Panc1 (cell line): Measurements from ENCODE around the gene LTB. TPM values are rescaled to one million over a fixed set of nuclear protein-coding genes. Genes with fewer than 3 reads are reported as not detected.

Source experiments
- ATAC-seq: fragments of 200-7000 bp; cut with Tn5 transposase; 2 replicates; pipeline ENCODE4 v1.9.1; 2020; ENCODE audit warnings: mild to moderate bottlenecking, moderate library complexity
- BruUV-seq: library from RNA; stranded (reverse); fragments of 400-500 nt; replicated peaks from 2 replicates; lab custom pipeline; 2021; lab: Mats Ljungman, UMichigan
- CTCF ChIA-PET: fragments of 300-600 bp; sonication (Branson Sonifier 250); formaldehyde crosslinking; loops from one replicate; lab custom pipeline; 2022; ENCODE audit warnings: antibody characterized with exemption; lab: Charles Lee
- POLR2A ChIA-PET: fragments of 300-600 bp; sonication (Branson Sonifier 250); formaldehyde crosslinking; loops from one replicate; lab custom pipeline; 2022; ENCODE audit warnings: antibody characterized with exemption; lab: Charles Lee
- DNase-seq: peaks from one replicate; pipeline ENCODE4 v3.0.0-alpha.2; 2010; ENCODE audit warnings: low read depth, low spot score
- H3K27ac ChIP-seq: 2 replicates; pipeline ENCODE4 v1.5.1; 2011; ENCODE audit warnings: mild to moderate bottlenecking, low read length, inconsistent platforms
- H3K27me3 ChIP-seq: fragments of 200-500 bp; sonication (Bioruptor generic); 2 replicates; pipeline ENCODE4 v1.6.0; 2014; ENCODE audit warnings: low read length, inconsistent platforms; ENCODE audit not compliant: control insufficient read depth, insufficient read depth
- H3K36me3 ChIP-seq: fragments of 200-500 bp; sonication (Bioruptor generic); 2 replicates; pipeline ENCODE4 v1.5.1; 2014; ENCODE audit warnings: inconsistent platforms, mild to moderate bottlenecking, low read length, moderate library complexity; ENCODE audit not compliant: control insufficient read depth, insufficient read depth
- H3K4me1 ChIP-seq: 2 replicates; pipeline ENCODE4 v1.5.1; 2011; ENCODE audit warnings: inconsistent platforms, mild to moderate bottlenecking, low read length, moderate library complexity; ENCODE audit not compliant: control insufficient read depth, insufficient read depth
- H3K4me3 ChIP-seq, 2 experiments: 2 replicates each; pipeline ENCODE4 v1.5.1; 2011 to 2012; ENCODE audit warnings: low read depth in 2 of 2, low read length in 2 of 2, mild to moderate bottlenecking in 2 of 2, inconsistent platforms in 1 of 2, moderate library complexity in 1 of 2
- H3K9me3 ChIP-seq: fragments of 200-500 bp; sonication (Bioruptor generic); 2 replicates; pipeline ENCODE4 v1.5.1; 2014; ENCODE audit warnings: low read depth, mild to moderate bottlenecking, inconsistent platforms, low read length, moderate library complexity; ENCODE audit not compliant: control insufficient read depth, insufficient read depth
- CTCF ChIP-seq: fragments of 450-650 bp; IDR thresholded peaks from 2 replicates; pipeline ENCODE4 v1.5.1; 2017; ENCODE audit warnings: mild to moderate bottlenecking
- POLR2AphosphoS5 ChIP-seq: IDR thresholded peaks from 2 replicates; pipeline ENCODE4 v1.6.1; 2012; ENCODE audit warnings: mild to moderate bottlenecking, low read depth, low read length, moderate library complexity
- SIN3A ChIP-seq: IDR thresholded peaks from 2 replicates; pipeline ENCODE4 v1.6.1; 2012; ENCODE audit warnings: low read depth, mild to moderate bottlenecking, low read length, moderate library complexity, borderline replicate concordance; ENCODE audit not compliant: insufficient read depth
- TCF7L2 ChIP-seq: IDR thresholded peaks from 2 replicates; pipeline ENCODE4 v1.6.1; 2011; ENCODE audit warnings: mild to moderate bottlenecking, low read depth, low read length, inconsistent platforms
- in situ Hi-C: cut with HindIII; loops from 2 replicates; pipeline ENCODE4 v1.10.0; 2016; ENCODE audit warnings: low sequenced_read_pairs, low pct_unique_long_range_greater_than_20kb
- intact Hi-C: fragments of 100-400 bp; cut with micrococcal nuclease; formaldehyde crosslinking; loops from one replicate; pipeline ENCODE4 v1.10.0; 2022; ENCODE audit not compliant: unreplicated experiment
- total RNA-seq: library from RNA; stranded (reverse); gene quantifications from one replicate; pipeline ENCODE4 v1.2.1, GENCODE V29; 2021; ENCODE audit not compliant: unreplicated experiment
- TF ChIP-seq, protein P1 (sequence below), 2 experiments: IDR thresholded peaks; 2 replicates each; pipeline ENCODE4 v1.6.1; 2011 to 2012; ENCODE audit warnings: low read depth in 2 of 2, control low read depth in 1 of 2, low read length in 1 of 2, mild to moderate bottlenecking in 1 of 2, moderate library complexity in 1 of 2; ENCODE audit not compliant: insufficient read depth in 1 of 2

Gene LTB
- total RNA-seq, 1 experiment from 2014 or later, result 3.7 TPM

DNA sequence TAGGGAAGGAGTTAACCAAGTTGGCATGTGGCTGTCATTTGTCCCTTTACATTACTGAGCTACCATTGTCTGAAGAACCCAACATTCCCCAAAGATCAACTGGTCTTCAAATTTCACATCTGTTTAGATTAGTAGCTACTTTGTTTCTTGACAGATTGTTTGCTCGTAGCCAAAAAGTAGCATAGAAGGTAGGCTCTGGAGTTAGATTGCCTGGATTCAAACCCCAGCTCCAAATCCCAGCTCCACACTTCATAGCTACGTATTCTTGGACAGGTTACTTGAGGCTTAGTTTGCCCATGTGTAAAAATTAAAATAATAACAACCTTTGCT, 33.7 kb downstream of the LTB start:
- no peak for TF ChIP-seq POLR2AphosphoS5
- TF ChIP-seq SIN3A, result no peak
- no peak for TF ChIP-seq CTCF
- no peak for TF ChIP-seq TCF7L2
- in situ Hi-C loops (no loop called here), intact Hi-C loops (no loop called here)
- peaks cover 7% of the 10 kb centered on the region for H3K4me1 ChIP-seq
- BruUV-seq, result no TSS peak
- DNase-seq (no peak), ATAC-seq (no peak)
- no peaks in the 10 kb centered on the region for H3K36me3 ChIP-seq
- ChIA-PET CTCF (interaction anchor here (0.6 to 4.2 kb wide), 2 partner anchors 49 to 69 kb away, joined by 10 to 37 read pairs; no protein-coding TSS in a partner anchor), POLR2A (interaction anchor here (1.0 kb wide), 1 partner anchor 30 kb away, joined by 3 read pairs; no protein-coding TSS in a partner anchor)
- H3K9me3 ChIP-seq, result no peaks in the 10 kb centered on the region
- no peaks in the 10 kb centered on the region for H3K27me3 ChIP-seq
- peak overlapping the region; percentile 60 to 80 for H3K4me3 ChIP-seq
- H3K27ac ChIP-seq, result peak overlapping the region; percentile 96

- Histone ChIP-seq H3K36me3 (no peaks in the 10 kb centered on the region), H3K27ac (peak overlapping the region; percentile 96), H3K4me3 (peak overlapping the region; percentile 60 to 80), H3K27me3 (no peaks in the 10 kb centered on the region), H3K4me1 (peaks cover 11% of the 10 kb centered on the region), H3K9me3 (no peaks in the 10 kb centered on the region)
- BruUV-seq, result no TSS peak
- ChIA-PET POLR2A (interaction anchor here (1.0 kb wide), 1 partner anchor 30 kb away, joined by 3 read pairs; no protein-coding TSS in a partner anchor), CTCF (interaction anchor here (0.6 to 4.2 kb wide), 4 partner anchors 50 to 70 kb away, joined by 4 to 37 read pairs (median 8); no protein-coding TSS in a partner anchor)
- intact Hi-C loops, result no loop called here
- in situ Hi-C loops, result no loop called here
- TF ChIP-seq CTCF, result no peak
- TF ChIP-seq, protein P1, sequence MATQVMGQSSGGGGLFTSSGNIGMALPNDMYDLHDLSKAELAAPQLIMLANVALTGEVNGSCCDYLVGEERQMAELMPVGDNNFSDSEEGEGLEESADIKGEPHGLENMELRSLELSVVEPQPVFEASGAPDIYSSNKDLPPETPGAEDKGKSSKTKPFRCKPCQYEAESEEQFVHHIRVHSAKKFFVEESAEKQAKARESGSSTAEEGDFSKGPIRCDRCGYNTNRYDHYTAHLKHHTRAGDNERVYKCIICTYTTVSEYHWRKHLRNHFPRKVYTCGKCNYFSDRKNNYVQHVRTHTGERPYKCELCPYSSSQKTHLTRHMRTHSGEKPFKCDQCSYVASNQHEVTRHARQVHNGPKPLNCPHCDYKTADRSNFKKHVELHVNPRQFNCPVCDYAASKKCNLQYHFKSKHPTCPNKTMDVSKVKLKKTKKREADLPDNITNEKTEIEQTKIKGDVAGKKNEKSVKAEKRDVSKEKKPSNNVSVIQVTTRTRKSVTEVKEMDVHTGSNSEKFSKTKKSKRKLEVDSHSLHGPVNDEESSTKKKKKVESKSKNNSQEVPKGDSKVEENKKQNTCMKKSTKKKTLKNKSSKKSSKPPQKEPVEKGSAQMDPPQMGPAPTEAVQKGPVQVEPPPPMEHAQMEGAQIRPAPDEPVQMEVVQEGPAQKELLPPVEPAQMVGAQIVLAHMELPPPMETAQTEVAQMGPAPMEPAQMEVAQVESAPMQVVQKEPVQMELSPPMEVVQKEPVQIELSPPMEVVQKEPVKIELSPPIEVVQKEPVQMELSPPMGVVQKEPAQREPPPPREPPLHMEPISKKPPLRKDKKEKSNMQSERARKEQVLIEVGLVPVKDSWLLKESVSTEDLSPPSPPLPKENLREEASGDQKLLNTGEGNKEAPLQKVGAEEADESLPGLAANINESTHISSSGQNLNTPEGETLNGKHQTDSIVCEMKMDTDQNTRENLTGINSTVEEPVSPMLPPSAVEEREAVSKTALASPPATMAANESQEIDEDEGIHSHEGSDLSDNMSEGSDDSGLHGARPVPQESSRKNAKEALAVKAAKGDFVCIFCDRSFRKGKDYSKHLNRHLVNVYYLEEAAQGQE (IDR thresholded peaks at IDR 0.05; ENCODE audit: insufficient read depth in 1 of 2, low read depth in 2 of 2, low read length in 1 of 2), result no peak
- no peak for TF ChIP-seq TCF7L2
- TF ChIP-seq SIN3A, result no peak
- TF ChIP-seq POLR2AphosphoS5, result no peak
- peak; percentile 25 for ATAC-seq
- DNase-seq, result no peak
These were observed 34.3 kb downstream of the LTB start for GRCh38 chr6:31547727-31548543.
